OCI-LY1 (cell line): Measurements from ENCODE around the gene CCDC194.

Experiments used
- H2AFZ ChIP-seq: fragments of 200-600 bp; sonication (generic), shearing (Covaris generic); 2 replicates; pipeline ENCODE4 v1.6.0; 2014; ENCODE audit warnings: antibody characterized with exemption, mild to moderate bottlenecking, low read length
- H3F3A ChIP-seq: fragments of 200-600 bp; sonication (generic), shearing (Covaris generic); 2 replicates; pipeline ENCODE4 v1.6.0; 2014; ENCODE audit warnings: mild to moderate bottlenecking, antibody characterized with exemption, low read length, moderate library complexity; ENCODE audit not compliant: insufficient read depth
- H3K27ac ChIP-seq: fragments of 200-600 bp; sonication (generic); 2 replicates; pipeline ENCODE4 v1.5.1; 2014; ENCODE audit warnings: low read length, mixed run types, mild to moderate bottlenecking, low read depth; ENCODE audit not compliant: poor library complexity, severe bottlenecking
- H3K27me3 ChIP-seq: fragments of 200-600 bp; sonication (generic); 2 replicates; pipeline ENCODE4 v1.6.0; 2014; ENCODE audit warnings: antibody characterized with exemption, mild to moderate bottlenecking, low read length, moderate library complexity; ENCODE audit not compliant: insufficient read depth
- H3K36me3 ChIP-seq: fragments of 200-600 bp; sonication (generic); 2 replicates; pipeline ENCODE4 v1.6.1; 2014; ENCODE audit warnings: mild to moderate bottlenecking, antibody characterized with exemption, low read length, moderate library complexity, mixed read lengths; ENCODE audit not compliant: insufficient read depth
- H3K4me1 ChIP-seq: fragments of 200-600 bp; sonication (generic); 2 replicates; pipeline ENCODE4 v1.5.1; 2014; ENCODE audit warnings: mild to moderate bottlenecking, low read length, moderate library complexity; ENCODE audit not compliant: insufficient read depth, severe bottlenecking
- H3K4me2 ChIP-seq: fragments of 200-600 bp; sonication (generic), shearing (Covaris generic); 2 replicates; pipeline ENCODE4 v1.6.1; 2014; ENCODE audit warnings: low read length
- H3K4me3 ChIP-seq: fragments of 200-600 bp; sonication (generic); 2 replicates; pipeline ENCODE4 v1.5.1; 2014; ENCODE audit warnings: low read length, low read depth, mild to moderate bottlenecking, mixed read lengths; ENCODE audit not compliant: poor library complexity, severe bottlenecking
- H3K79me2 ChIP-seq: fragments of 200-600 bp; shearing (Covaris generic); 2 replicates; pipeline ENCODE4 v1.6.1; 2016; ENCODE audit warnings: mixed run types, low read length, mixed read lengths; ENCODE audit not compliant: insufficient read depth
- H3K9ac ChIP-seq: fragments of 200-600 bp; sonication (generic), shearing (Covaris generic); 2 replicates; pipeline ENCODE4 v1.6.1; 2014; ENCODE audit warnings: mild to moderate bottlenecking, low read length, mixed read lengths
- H3K9me2 ChIP-seq: fragments of 200-600 bp; sonication (generic), shearing (Covaris generic); 2 replicates; pipeline ENCODE4 v1.6.1; 2014; ENCODE audit warnings: low read depth, mild to moderate bottlenecking, low read length, mixed read lengths
- H3K9me3 ChIP-seq: fragments of 200-600 bp; shearing (Covaris generic); 2 replicates; pipeline ENCODE4 v1.6.1; 2014; ENCODE audit warnings: low read length, mixed read lengths
- H4K20me1 ChIP-seq: fragments of 200-600 bp; sonication (generic), shearing (Covaris generic); 2 replicates; pipeline ENCODE4 v1.6.0; 2016; ENCODE audit warnings: mild to moderate bottlenecking, low read length; ENCODE audit not compliant: insufficient read depth
- CTCF ChIP-seq: fragments of 200-600 bp; sonication (generic), shearing (Covaris generic); IDR thresholded peaks from 2 replicates; pipeline ENCODE4 v1.5.1; 2017; ENCODE audit warnings: mild to moderate bottlenecking, antibody characterized with exemption, low read length, moderate library complexity, mixed read lengths
- EZH2 ChIP-seq: fragments of 200-600 bp; sonication (generic), shearing (Covaris generic); IDR thresholded peaks from 2 replicates; pipeline ENCODE4 v1.8.0; 2017; ENCODE audit warnings: borderline replicate concordance, mixed run types, mild to moderate bottlenecking, antibody characterized with exemption, low read length, moderate library complexity, mixed read lengths

CCDC194 gene

DNA sequence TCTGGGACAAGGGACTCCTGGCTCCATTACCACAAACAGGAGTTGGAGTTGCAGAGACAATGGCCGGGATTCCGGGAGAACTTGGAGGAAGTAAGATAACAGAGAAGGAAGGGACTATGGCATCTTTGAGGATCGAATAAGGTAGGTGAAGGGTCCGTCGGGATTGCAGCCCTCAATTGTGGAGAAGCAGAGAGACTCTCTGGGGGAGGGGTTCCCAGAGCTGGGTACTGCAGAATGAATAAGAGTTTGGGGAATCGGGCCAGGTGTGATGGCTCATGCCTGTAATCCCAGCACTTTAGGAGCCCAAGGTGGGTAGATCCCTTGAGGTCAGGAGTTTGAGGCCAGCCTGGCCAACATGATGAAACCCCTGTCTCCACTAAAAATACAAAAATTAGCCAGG lies 7.6 kb upstream of the CCDC194 start:
- H2AFZ ChIP-seq, result no peak overlapping the region
- no peak overlapping the region for H3K4me3 ChIP-seq
- TF ChIP-seq EZH2, result no peak
- TF ChIP-seq CTCF, result no peak
- no peaks in the 10 kb centered on the region for H3K27me3 ChIP-seq
- H3K4me1 ChIP-seq, result peaks cover 28% of the 10 kb centered on the region
- no peaks in the 10 kb centered on the region for H3F3A ChIP-seq
- H3K9me3 ChIP-seq, result no peaks in the 10 kb centered on the region
- H3K27ac ChIP-seq, result no peak overlapping the region
- H3K9ac ChIP-seq, result no peak overlapping the region
- peaks cover 35% of the 10 kb centered on the region for H3K36me3 ChIP-seq
- peaks cover 11% of the 10 kb centered on the region for H3K79me2 ChIP-seq
- no peak overlapping the region for H3K4me2 ChIP-seq
- H3K9me2 ChIP-seq, result no peaks in the 10 kb centered on the region
- no peaks in the 10 kb centered on the region for H4K20me1 ChIP-seq

- no peaks in the 10 kb centered on the region for H3K79me2 ChIP-seq
- H3K9ac ChIP-seq, result no peak overlapping the region
- H3K9me2 ChIP-seq, result no peaks in the 10 kb centered on the region
- no peak overlapping the region for H3K27ac ChIP-seq
- H3F3A ChIP-seq, result no peaks in the 10 kb centered on the region
- H3K9me3 ChIP-seq, result no peaks in the 10 kb centered on the region
- H4K20me1 ChIP-seq, result no peaks in the 10 kb centered on the region
- peaks cover 10% of the 10 kb centered on the region for H3K4me1 ChIP-seq
- peaks cover 35% of the 10 kb centered on the region for H3K36me3 ChIP-seq
- H2AFZ ChIP-seq, result no peak overlapping the region
- TF ChIP-seq EZH2, result no peak
- TF ChIP-seq CTCF, result no peak
- H3K27me3 ChIP-seq, result no peaks in the 10 kb centered on the region
- H3K4me2 ChIP-seq, result no peak overlapping the region
- H3K4me3 ChIP-seq, result no peak overlapping the region
Measured at GRCh38 chr19:17398902-17399527, 5.0 kb upstream of the CCDC194 start.

DNA sequence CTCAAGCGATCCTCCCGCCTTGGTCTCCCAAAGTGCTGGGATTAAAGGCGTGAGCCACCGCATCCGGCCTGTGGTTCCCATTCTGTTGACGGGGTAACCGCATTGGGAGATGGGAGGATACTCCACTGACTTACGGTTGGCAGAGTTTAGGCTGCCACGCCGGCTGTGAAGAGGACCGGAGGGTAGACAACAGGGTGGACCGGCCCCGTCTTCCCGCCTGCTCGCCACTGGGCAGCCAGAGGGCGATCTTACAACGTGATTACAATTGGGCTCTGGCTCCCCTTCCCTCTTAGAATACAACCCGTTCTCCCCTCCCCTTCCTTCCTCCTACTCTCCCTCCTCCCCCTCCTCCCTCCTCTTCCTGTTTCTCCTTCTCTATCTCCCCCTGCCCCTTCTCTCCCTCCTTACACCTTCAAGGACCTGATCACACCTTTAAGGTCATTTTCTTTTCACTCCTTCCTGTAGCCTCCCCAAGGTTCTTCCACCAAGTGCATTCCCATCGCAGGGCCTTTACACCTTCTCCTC lies 957 bp upstream of the CCDC194 start:
- no peaks in the 10 kb centered on the region for H3K79me2 ChIP-seq
- no peaks in the 10 kb centered on the region for H3K27me3 ChIP-seq
- no peaks in the 10 kb centered on the region for H3K9me2 ChIP-seq
- no peaks in the 10 kb centered on the region for H4K20me1 ChIP-seq
- H3K36me3 ChIP-seq, result peaks cover 11% of the 10 kb centered on the region
- H3F3A ChIP-seq, result no peaks in the 10 kb centered on the region
- no peak overlapping the region for H3K4me3 ChIP-seq
- H3K9me3 ChIP-seq, result peaks cover 1% of the 10 kb centered on the region; the same call in 1 of the 2 replicates
- TF ChIP-seq EZH2, result no peak
- peak; percentile 83 for TF ChIP-seq CTCF
- peaks cover 16% of the 10 kb centered on the region for H3K4me1 ChIP-seq
- peak overlapping the region; percentile 41 for H3K27ac ChIP-seq
- no peak overlapping the region for H3K9ac ChIP-seq
- H3K4me2 ChIP-seq, result no peak overlapping the region
- no peak overlapping the region for H2AFZ ChIP-seq
